Measurements from ENCODE around the gene PKD2L1. TPM values are rescaled to one million over a fixed set of nuclear protein-coding genes. Genes with fewer than 3 reads are reported as not detected.
A peak's percentile ranks its signal among the peaks of the same experiment; 100 is the strongest.

Gene PKD2L1
- total and polyA plus RNA-seq, 9 of the 15 experiments (the other 6 are each of a cell fraction or from before 2014, with no cell fraction given) = not detected

GRCh38 chr10:100359030-100359432 lies 29.0 kb upstream of the PKD2L1 start:
- 8% methylated on average over 2 of the region's 2 CpGs for WGBS (ENCODE audit: insufficient coverage, low coverage, missing lambda C conversion rate)
- ChIA-PET CTCF (ENCODE audit: low intra/inter-chr PET ratio) (no interaction called here), POLR2A (interaction anchor here (0.6 to 8.7 kb wide), 5 partner anchors 8 to 1736 kb away, joined by 3 to 50 read pairs (median 19); partner anchors contain the start of gene SCD)
- peaks cover 93% of the 10 kb centered on the region for H3K36me3 ChIP-seq (ENCODE audit: control insufficient read depth, insufficient read depth, low read length)
- H3K27me3 ChIP-seq (ENCODE audit: control insufficient read depth in 2 of 2, insufficient read depth in 2 of 2, low read length in 2 of 2) = no peaks in the 10 kb centered on the region
- in situ Hi-C loops (cut with MboI) (no loop called here), intact Hi-C loops (cut with micrococcal nuclease) (loop anchor here (2.0 kb wide), 1 partner anchor 14 kb away; no protein-coding TSS in a partner anchor)
- peak; percentile 65 for ATAC-seq
- peak; percentile 47 to 71 (median 53) for DNase-seq (ENCODE audit: extremely low read depth in 1 of 4, low spot score in 3 of 4)
- no peaks in the 10 kb centered on the region for H3K9me3 ChIP-seq (replicated peaks; ENCODE audit: control insufficient read depth, insufficient read depth, low read depth, low read length)
- peaks cover 4% of the 10 kb centered on the region for H3K9me1 ChIP-seq (ENCODE audit: control insufficient read depth, insufficient read depth, low read length)
- FAIRE-seq = peak; percentile 90
- BruUV-seq (replicated peaks) = no TSS peak
- no peak overlapping the region; a peak in 1 of 4 replicates for H3K9ac ChIP-seq (ENCODE audit: insufficient read depth in 1 of 2, low read depth in 2 of 2, low read length in 2 of 2)
- peaks cover 15% of the 10 kb centered on the region for H4K20me1 ChIP-seq (replicated peaks; ENCODE audit: control insufficient read depth, insufficient read depth, low read length)
- H3K4me1 ChIP-seq (replicated peaks in 1 of 2; ENCODE audit: control insufficient read depth in 2 of 2, insufficient read depth in 2 of 2, low read length in 2 of 2) = peaks cover 17 to 23% of the 10 kb centered on the region in 2 experiments
- no peak overlapping the region for H3K4me3 ChIP-seq
- H3K4me2 ChIP-seq (ENCODE audit: insufficient read depth, low read length) = peak overlapping the region; percentile 38; the same call in 1 of the 2 replicates
- no peak overlapping the region for H2AFZ ChIP-seq (ENCODE audit: low read depth, low read length)
- peaks cover 44% of the 10 kb centered on the region for H3K79me2 ChIP-seq (ENCODE audit: control insufficient read depth, insufficient read depth, low read length)
- peak overlapping the region; percentile 59 for H3K27ac ChIP-seq (ENCODE audit: extremely low read depth, low read depth, low read length)
- no peak for TF ChIP-seq HCFC1 (IDR thresholded peaks at IDR 0.05; ENCODE audit: low read depth, low read length)
- no peak for TF ChIP-seq FOS (IDR thresholded peaks at IDR 0.05; ENCODE audit: extremely low read depth, insufficient read length)
- no peak for TF ChIP-seq TRIM28 (IDR thresholded peaks at IDR 0.05)
- TF ChIP-seq AFF1 (IDR thresholded peaks at IDR 0.05; ENCODE audit: low read depth in 1 of 2, partially characterized antibody in 2 of 2) = peak in 1 of 2 experiments; percentile 31
- TF ChIP-seq DACH1 (IDR thresholded peaks at IDR 0.05; ENCODE audit: partially characterized antibody) = peak; percentile 69
- no peak for TF ChIP-seq ZBTB1 (CRISPR knock-in tag; IDR thresholded peaks at IDR 0.05; ENCODE audit: borderline replicate concordance, low read depth)
- TF ChIP-seq TCF3 (CRISPR knock-in tag; IDR thresholded peaks at IDR 0.05) = peak; percentile 81
- 0 out of 2 replicates have a peak, but pooled peaks have one; percentile 31 for TF ChIP-seq ZNF584 (CRISPR knock-in tag; IDR thresholded peaks at IDR 0.05; ENCODE audit: low read depth)
- TF ChIP-seq TSHZ1 (CRISPR knock-in tag; IDR thresholded peaks at IDR 0.05) = no peak
- TF ChIP-seq HDAC2 (IDR thresholded peaks at IDR 0.05) = peak; percentile 93
- peak; percentile 95 for TF ChIP-seq ZEB2 (IDR thresholded peaks at IDR 0.05)
- peak; percentile 26 for TF ChIP-seq MEIS2 (IDR thresholded peaks at IDR 0.05; ENCODE audit: partially characterized antibody)
- TF ChIP-seq IRF1 (CRISPR knock-in tag; IDR thresholded peaks at IDR 0.05; ENCODE audit: borderline replicate concordance) = no peak
- no peak for TF ChIP-seq ZNF551 (CRISPR knock-in tag; IDR thresholded peaks at IDR 0.05)
- 0 out of 2 replicates have a peak, but pooled peaks have one; percentile 37 for TF ChIP-seq MECOM (CRISPR knock-in tag; IDR thresholded peaks at IDR 0.05)
